ENCODE data around the gene LYZL1. TPM values are rescaled to one million over a fixed set of nuclear protein-coding genes. Genes with fewer than 3 reads are reported as not detected.

The LYZL1 gene
- total RNA-seq, 1 experiment from 2014 or later, result not detected

- no peak overlapping the region for H2AFZ ChIP-seq (ENCODE audit: low read depth, low read length, poor library complexity, severe bottlenecking)
- no peaks in the 10 kb centered on the region for H3K79me2 ChIP-seq (ENCODE audit: insufficient read depth, low read length)
- no peak for DNase-seq (ENCODE audit: low read depth, low spot score)
- H3K27ac ChIP-seq (ENCODE audit: low read depth, low read length), result no peak overlapping the region
- intact Hi-C loops (cut with micrococcal nuclease), result no loop called here
- TF ChIP-seq POLR2AphosphoS5 (IDR thresholded peaks at IDR 0.05; ENCODE audit: low read depth, low read length) (no peak), MAX (IDR thresholded peaks at IDR 0.05) (no peak), SIN3A (IDR thresholded peaks at IDR 0.05; ENCODE audit: low read depth) (no peak), YY1 (IDR thresholded peaks at IDR 0.05; ENCODE audit: extremely low read depth, insufficient replicate concordance, low read depth, low read length) (no peak), EZH2phosphoT487 (IDR thresholded peaks at IDR 0.05; ENCODE audit: borderline replicate concordance) (no peak), REST (IDR thresholded peaks at IDR 0.05; ENCODE audit: low read depth) (no peak), POLR2A (IDR thresholded peaks at IDR 0.05; ENCODE audit: borderline replicate concordance, extremely low read depth, insufficient read depth, insufficient read length) (no peak), ZFX (IDR thresholded peaks at IDR 0.05) (no peak), FOSL1 (IDR thresholded peaks at IDR 0.05; ENCODE audit: low read depth) (no peak), ELF1 (IDR thresholded peaks at IDR 0.05; ENCODE audit: borderline replicate concordance, low read depth) (no peak), JUND (IDR thresholded peaks at IDR 0.05) (no peak), SRF (IDR thresholded peaks at IDR 0.05; ENCODE audit: low read depth) (no peak), EGR1 (IDR thresholded peaks at IDR 0.05; ENCODE audit: low read depth) (no peak), EZH2 (IDR thresholded peaks at IDR 0.05) (no peak), ATF3 (IDR thresholded peaks at IDR 0.05) (no peak), ZNF274 (IDR thresholded peaks at IDR 0.05; ENCODE audit: low read depth, low read length) (no peak), RAD21 (IDR thresholded peaks at IDR 0.05; ENCODE audit: low read depth) (no peak)
- TF ChIP-seq, protein P1, sequence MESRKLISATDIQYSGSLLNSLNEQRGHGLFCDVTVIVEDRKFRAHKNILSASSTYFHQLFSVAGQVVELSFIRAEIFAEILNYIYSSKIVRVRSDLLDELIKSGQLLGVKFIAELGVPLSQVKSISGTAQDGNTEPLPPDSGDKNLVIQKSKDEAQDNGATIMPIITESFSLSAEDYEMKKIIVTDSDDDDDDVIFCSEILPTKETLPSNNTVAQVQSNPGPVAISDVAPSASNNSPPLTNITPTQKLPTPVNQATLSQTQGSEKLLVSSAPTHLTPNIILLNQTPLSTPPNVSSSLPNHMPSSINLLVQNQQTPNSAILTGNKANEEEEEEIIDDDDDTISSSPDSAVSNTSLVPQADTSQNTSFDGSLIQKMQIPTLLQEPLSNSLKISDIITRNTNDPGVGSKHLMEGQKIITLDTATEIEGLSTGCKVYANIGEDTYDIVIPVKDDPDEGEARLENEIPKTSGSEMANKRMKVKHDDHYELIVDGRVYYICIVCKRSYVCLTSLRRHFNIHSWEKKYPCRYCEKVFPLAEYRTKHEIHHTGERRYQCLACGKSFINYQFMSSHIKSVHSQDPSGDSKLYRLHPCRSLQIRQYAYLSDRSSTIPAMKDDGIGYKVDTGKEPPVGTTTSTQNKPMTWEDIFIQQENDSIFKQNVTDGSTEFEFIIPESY (IDR thresholded peaks at IDR 0.05; ENCODE audit: extremely low read depth, insufficient replicate concordance, low read length), result no peak
- TF ChIP-seq, protein P2, sequence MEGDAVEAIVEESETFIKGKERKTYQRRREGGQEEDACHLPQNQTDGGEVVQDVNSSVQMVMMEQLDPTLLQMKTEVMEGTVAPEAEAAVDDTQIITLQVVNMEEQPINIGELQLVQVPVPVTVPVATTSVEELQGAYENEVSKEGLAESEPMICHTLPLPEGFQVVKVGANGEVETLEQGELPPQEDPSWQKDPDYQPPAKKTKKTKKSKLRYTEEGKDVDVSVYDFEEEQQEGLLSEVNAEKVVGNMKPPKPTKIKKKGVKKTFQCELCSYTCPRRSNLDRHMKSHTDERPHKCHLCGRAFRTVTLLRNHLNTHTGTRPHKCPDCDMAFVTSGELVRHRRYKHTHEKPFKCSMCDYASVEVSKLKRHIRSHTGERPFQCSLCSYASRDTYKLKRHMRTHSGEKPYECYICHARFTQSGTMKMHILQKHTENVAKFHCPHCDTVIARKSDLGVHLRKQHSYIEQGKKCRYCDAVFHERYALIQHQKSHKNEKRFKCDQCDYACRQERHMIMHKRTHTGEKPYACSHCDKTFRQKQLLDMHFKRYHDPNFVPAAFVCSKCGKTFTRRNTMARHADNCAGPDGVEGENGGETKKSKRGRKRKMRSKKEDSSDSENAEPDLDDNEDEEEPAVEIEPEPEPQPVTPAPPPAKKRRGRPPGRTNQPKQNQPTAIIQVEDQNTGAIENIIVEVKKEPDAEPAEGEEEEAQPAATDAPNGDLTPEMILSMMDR (IDR thresholded peaks at IDR 0.05 in 2 of 3, conservative IDR thresholded peaks at IDR 0.05 in 1 of 3; ENCODE audit: borderline replicate concordance in 1 of 3, insufficient read depth in 1 of 3, low read depth in 2 of 3, low read length in 2 of 3), result no peak
- no peaks in the 10 kb centered on the region for H3K4me1 ChIP-seq (ENCODE audit: control insufficient read depth in 1 of 2, insufficient read depth in 2 of 2, low read length in 2 of 2)
- RAD21 ChIA-PET (ENCODE audit: low non-redundant PET in 1 of 2, low total read pairs in 2 of 2, uncharacterized antibody in 2 of 2, unreplicated experiment in 2 of 2), result no interaction called here
- no peaks in the 10 kb centered on the region for H3K36me3 ChIP-seq (ENCODE audit: control insufficient read depth in 1 of 2, insufficient read depth in 2 of 2, low read length in 2 of 2)
- no peak overlapping the region for H3K4me2 ChIP-seq (ENCODE audit: low read length)
- no peaks in the 10 kb centered on the region for H4K20me1 ChIP-seq (ENCODE audit: insufficient read depth)
- no TSS peak for BruUV-seq (replicated peaks)
- no peaks in the 10 kb centered on the region for H3K9me3 ChIP-seq (ENCODE audit: control insufficient read depth in 1 of 2, insufficient read depth in 1 of 2, low read depth in 1 of 2, low read length in 2 of 2)
- H3K27me3 ChIP-seq (ENCODE audit: insufficient read depth, low read length), result peaks cover 4% of the 10 kb centered on the region; the same call in 1 of the 2 replicates
- H3K9me2 ChIP-seq (ENCODE audit: insufficient read depth), result no peaks in the 10 kb centered on the region
- CTCF ChIA-PET, result no interaction called here
- H3K4me3 ChIP-seq (replicated peaks in 1 of 2; ENCODE audit: low read depth in 1 of 2, low read length in 2 of 2), result no peak overlapping the region
- POLR2A ChIA-PET, result no interaction called here
- no peak overlapping the region for H3K9ac ChIP-seq (ENCODE audit: low read length)
- ATAC-seq, result no peak
These were observed 34.5 kb downstream of the LYZL1 start for GRCh38 chr10:29323367-29323766.
